IMR-90 (cell line): ENCODE measurements around the gene KCNG4. TPM values are rescaled to one million over a fixed set of nuclear protein-coding genes. Genes with fewer than 3 reads are reported as not detected.

Experiments used
- ATAC-seq: fragments of 200-7000 bp; cut with Tn5 transposase; 2 replicates; pipeline ENCODE4 v1.9.1; 2020; ENCODE audit warnings: low read depth, mild to moderate bottlenecking, moderate library complexity
- BruUV-seq: library from RNA; stranded (reverse); fragments of 400-500 nt; replicated peaks from 2 replicates; lab custom pipeline; 2021; lab: Mats Ljungman, UMichigan
- CTCF ChIA-PET: fragments of 300-600 bp; formaldehyde crosslinking; extraction: SDS; loops from one replicate; lab custom pipeline; 2021; ENCODE audit warnings: antibody characterized with exemption; lab: Yijun Ruan, JAX
- POLR2A ChIA-PET: fragments of 300-600 bp; sonication (Branson Sonifier 250); formaldehyde crosslinking; loops from one replicate; lab custom pipeline; 2022; ENCODE audit warnings: antibody characterized with exemption; ENCODE audit not compliant: unreplicated experiment; lab: Charles Lee
- DNase-seq: peaks from one replicate; pipeline ENCODE4 v3.0.0; 2013
- H2AFZ ChIP-seq: replicated peaks from 2 replicates; pipeline ENCODE3; 2013; ENCODE audit warnings: low read length, mild to moderate bottlenecking; ENCODE audit not compliant: poor library complexity
- H2AK5ac ChIP-seq: 2 replicates; pipeline ENCODE4 v1.6.1; 2013; ENCODE audit warnings: low read depth, low read length, inconsistent platforms
- H2AK9ac ChIP-seq: replicated peaks from 2 replicates; pipeline ENCODE3; 2013; ENCODE audit warnings: mild to moderate bottlenecking, low read depth, low read length, moderate library complexity; ENCODE audit not compliant: poor library complexity
- H2BK120ac ChIP-seq: 2 replicates; pipeline ENCODE4 v1.6.1; 2013; ENCODE audit warnings: low read depth, low read length, inconsistent platforms
- H2BK15ac ChIP-seq: 3 replicates; pipeline ENCODE4 v1.6.1; 2013; ENCODE audit warnings: low read depth, low read length, inconsistent platforms
- H2BK20ac ChIP-seq: 2 replicates; pipeline ENCODE4 v1.6.1; 2013; ENCODE audit warnings: low read depth, mild to moderate bottlenecking, inconsistent platforms, low read length, moderate library complexity
- H2BK5ac ChIP-seq: 2 replicates; pipeline ENCODE4 v1.6.1; 2013; ENCODE audit warnings: mild to moderate bottlenecking, low read depth, low read length, inconsistent platforms; ENCODE audit not compliant: poor library complexity, severe bottlenecking
- H3K14ac ChIP-seq: replicated peaks from 2 replicates; pipeline ENCODE4 v1.6.1; 2013; ENCODE audit warnings: low read depth, low read length, inconsistent platforms
- H3K18ac ChIP-seq: 2 replicates; pipeline ENCODE4 v1.6.1; 2013; ENCODE audit warnings: low read depth, low read length, control low read depth
- H3K23ac ChIP-seq: 2 replicates; pipeline ENCODE4 v1.6.1; 2013; ENCODE audit warnings: low read depth, low read length, inconsistent platforms
- H3K27ac ChIP-seq: 2 replicates; pipeline ENCODE4 v1.5.1; 2013; ENCODE audit warnings: mild to moderate bottlenecking, control low read depth, low read length; ENCODE audit not compliant: insufficient read depth
- H3K27me3 ChIP-seq: 2 replicates; pipeline ENCODE4 v1.6.1; 2013; ENCODE audit warnings: low read length; ENCODE audit not compliant: control insufficient read depth, insufficient read depth
- H3K36me3 ChIP-seq: 2 replicates; pipeline ENCODE4 v1.6.1; 2013; ENCODE audit warnings: low read length, mixed read lengths; ENCODE audit not compliant: control insufficient read depth, insufficient read depth
- H3K4ac ChIP-seq: 2 replicates; pipeline ENCODE4 v1.6.1; 2013; ENCODE audit warnings: low read depth, low read length, inconsistent platforms
- H3K4me1 ChIP-seq: 2 replicates; pipeline ENCODE4 v1.6.1; 2013; ENCODE audit warnings: low read length, mixed read lengths; ENCODE audit not compliant: control insufficient read depth, insufficient read depth
- H3K4me2 ChIP-seq: 2 replicates; pipeline ENCODE4 v1.6.1; 2013; ENCODE audit warnings: low read depth, mild to moderate bottlenecking, control low read depth, low read length, moderate library complexity
- H3K4me3 ChIP-seq: 2 replicates; pipeline ENCODE4 v1.5.1; 2013; ENCODE audit warnings: low read depth, mild to moderate bottlenecking, control low read depth, low read length, moderate library complexity; ENCODE audit not compliant: insufficient read depth
- H3K56ac ChIP-seq: 2 replicates; pipeline ENCODE4 v1.6.1; 2013; ENCODE audit warnings: low read length, inconsistent platforms; ENCODE audit not compliant: insufficient read depth; ENCODE audit errors: extremely low read depth
- H3K79me1 ChIP-seq, 2 experiments: 2 replicates each; pipeline ENCODE4 v1.6.1; 2013; ENCODE audit warnings: low read length in 2 of 2, inconsistent platforms in 1 of 2, low read depth in 1 of 2
- H3K9ac ChIP-seq: 2 replicates; pipeline ENCODE4 v1.6.1; 2013; ENCODE audit warnings: low read depth, low read length, control low read depth
- H3K9me1 ChIP-seq: 2 replicates; pipeline ENCODE4 v1.6.1; 2013; ENCODE audit warnings: low read length, inconsistent platforms; ENCODE audit not compliant: insufficient read depth
- H3K9me3 ChIP-seq: 2 replicates; pipeline ENCODE4 v1.6.1; 2013; ENCODE audit warnings: low read length; ENCODE audit not compliant: control insufficient read depth, insufficient read depth
- H4K20me1 ChIP-seq: 2 replicates; pipeline ENCODE4 v1.6.1; 2013; ENCODE audit warnings: low read length, inconsistent platforms; ENCODE audit not compliant: insufficient read depth
- H4K5ac ChIP-seq: 2 replicates; pipeline ENCODE4 v1.6.1; 2013; ENCODE audit warnings: mild to moderate bottlenecking, low read depth, low read length, control low read depth
- H4K8ac ChIP-seq, 2 experiments: 2 replicates each; pipeline ENCODE4 v1.6.1; 2013; ENCODE audit warnings: low read depth in 2 of 2, low read length in 2 of 2, control low read depth in 1 of 2, inconsistent platforms in 1 of 2
- H4K91ac ChIP-seq: 2 replicates; pipeline ENCODE4 v1.6.1; 2013; ENCODE audit warnings: low read depth, low read length, inconsistent platforms; ENCODE audit not compliant: insufficient read depth
- BHLHE40 ChIP-seq: fragments of 150-350 bp; IDR thresholded peaks from 2 replicates; pipeline ENCODE4 v1.6.1; 2016; ENCODE audit warnings: mild to moderate bottlenecking, low read depth, low read length
- CEBPB ChIP-seq: IDR thresholded peaks from 2 replicates; pipeline ENCODE4 v1.6.1; 2012; ENCODE audit warnings: low read depth, low read length, improper control_type of control experiment
- CHD1 ChIP-seq: IDR thresholded peaks from 2 replicates; pipeline ENCODE4 v1.6.1; 2012; ENCODE audit warnings: low read depth, low read length, improper control_type of control experiment
- CTCF ChIP-seq: conservative IDR thresholded peaks from 2 replicates; pipeline ENCODE4 v1.5.1; 2012; ENCODE audit warnings: mild to moderate bottlenecking, low read depth, low read length, improper control_type of control experiment
- ELK1 ChIP-seq: fragments of 150-350 bp; IDR thresholded peaks from 2 replicates; pipeline ENCODE4 v1.6.1; 2016; ENCODE audit warnings: low read depth, mild to moderate bottlenecking, low read length, moderate library complexity, borderline replicate concordance
- FOS ChIP-seq: fragments of 150-350 bp; IDR thresholded peaks from 2 replicates; pipeline ENCODE4 v1.6.1; 2016; ENCODE audit warnings: low read depth, low read length
- MAFK ChIP-seq: IDR thresholded peaks from 2 replicates; pipeline ENCODE4 v1.6.1; 2012; ENCODE audit warnings: low read depth, low read length, improper control_type of control experiment
- MAZ ChIP-seq: IDR thresholded peaks from 2 replicates; pipeline ENCODE4 v1.6.1; 2012; ENCODE audit warnings: low read depth, mild to moderate bottlenecking, low read length, improper control_type of control experiment, moderate library complexity, borderline replicate concordance
- MXI1 ChIP-seq: IDR thresholded peaks from 2 replicates; pipeline ENCODE4 v1.6.1; 2012; ENCODE audit warnings: low read depth, mild to moderate bottlenecking, low read length, moderate library complexity, borderline replicate concordance
- NFE2L2 ChIP-seq: fragments of 150-350 bp; IDR thresholded peaks from 2 replicates; pipeline ENCODE4 v1.6.1; 2016; ENCODE audit warnings: low read depth, mild to moderate bottlenecking, low read length
- POLR2A ChIP-seq: IDR thresholded peaks from 2 replicates; pipeline ENCODE4 v1.6.1; 2012; ENCODE audit warnings: mild to moderate bottlenecking, low read depth, low read length
- RAD21 ChIP-seq: IDR thresholded peaks from 2 replicates; pipeline ENCODE4 v1.6.1; 2012; ENCODE audit warnings: low read length, improper control_type of control experiment
- RCOR1 ChIP-seq: IDR thresholded peaks from 2 replicates; pipeline ENCODE4 v1.6.1; 2012; ENCODE audit warnings: mild to moderate bottlenecking, low read length, improper control_type of control experiment; ENCODE audit not compliant: insufficient replicate concordance
- RFX5 ChIP-seq: IDR thresholded peaks from 2 replicates; pipeline ENCODE4 v1.8.0; 2012; ENCODE audit warnings: low read depth, mild to moderate bottlenecking, low read length, moderate library complexity
- SMC3 ChIP-seq: fragments of 150-350 bp; IDR thresholded peaks from 2 replicates; pipeline ENCODE4 v1.6.1; 2016; ENCODE audit warnings: low read depth, mild to moderate bottlenecking, antibody characterized with exemption, low read length, moderate library complexity
- USF2 ChIP-seq: fragments of 150-350 bp; IDR thresholded peaks from 2 replicates; pipeline ENCODE4 v1.6.1; 2017; ENCODE audit warnings: mild to moderate bottlenecking, antibody characterized with exemption, low read length, low read depth
- WGBS, 2 experiments: methylation state at CpG; one replicate each; pipeline versions ENCODE4 v1.1.5 to v1.1.7; 2013; ENCODE audit warnings: missing lambda C conversion rate in 2 of 2; ENCODE audit not compliant: insufficient read length in 1 of 2; ENCODE audit errors: extremely low coverage in 2 of 2; 5-methylcytosine and 5-hydroxymethylcytosine counted together
- dilution Hi-C: fragments of 300-500 bp; cut with HindIII; formaldehyde crosslinking; loops from one replicate; pipeline ENCODE4 v1.14.3; 2018; ENCODE audit warnings: low sequenced_read_pairs; ENCODE audit not compliant: unreplicated experiment
- in situ Hi-C: fragments of 300-500 bp; cut with MboI; formaldehyde crosslinking; loops from 3 replicates; pipeline ENCODE4 v1.14.3; 2019; ENCODE audit warnings: low sequenced_read_pairs, inconsistent platforms, mixed read lengths
- intact Hi-C: fragments of 100-400 bp; cut with micrococcal nuclease; formaldehyde crosslinking; loops from 2 replicates; pipeline ENCODE4 v1.10.0; 2022
- polyA plus RNA-seq, 3 experiments: library from polyadenylated mRNA; depleted of rRNA; stranded (reverse); fragments of >200 nt; gene quantifications; 2 replicates each; pipeline ENCODE4 v1.2.3, GENCODE V29; 2012; ENCODE audit warnings: low replicate concordance in 1 of 3
- total RNA-seq: library from RNA; depleted of rRNA; stranded (reverse); fragments of >200 nt; gene quantifications from 2 replicates; pipeline ENCODE4 v1.2.3, GENCODE V29; 2012

KCNG4 gene
- total and polyA plus RNA-seq, 2 of the 4 experiments (the other 2 are of a cell fraction) = not detected

- Histone ChIP-seq H3K27me3 (peaks cover 57% of the 10 kb centered on the region), H3K18ac (no peak overlapping the region), H2AK5ac (no peak overlapping the region), H4K5ac (no peak overlapping the region), H3K36me3 (no peaks in the 10 kb centered on the region), H4K20me1 (no peaks in the 10 kb centered on the region), H2BK120ac (no peak overlapping the region), H3K79me1 (no peaks in the 10 kb centered on the region), H3K4me2 (no peak overlapping the region), H3K9me1 (no peaks in the 10 kb centered on the region), H3K9me3 (peaks cover 12% of the 10 kb centered on the region), H2AFZ (no peak overlapping the region), H3K14ac (no peak overlapping the region), H3K27ac (no peak overlapping the region), H2AK9ac (no peak overlapping the region), H3K4me3 (no peak overlapping the region), H2BK20ac (no peak overlapping the region), H3K4ac (no peak overlapping the region), H4K8ac (no peak overlapping the region), H2BK5ac (no peak overlapping the region), H2BK15ac (no peak overlapping the region), H3K23ac (no peak overlapping the region), H4K91ac (no peak overlapping the region), H3K9ac (no peak overlapping the region), H3K56ac (no peak overlapping the region), H3K4me1 (no peaks in the 10 kb centered on the region)
- BruUV-seq = no TSS peak
- whole genome bisulfite sequencing, 2 experiments = 100% methylated on average over 1 of the region's 4 CpGs; no CpG with 5 or more reads in 1 of the 2 experiments
- DNase-seq (no peak), ATAC-seq (no peak)
- ChIA-PET POLR2A (no interaction called here), CTCF (no interaction called here)
- dilution Hi-C loops (no loop called here), in situ Hi-C loops (no loop called here), intact Hi-C loops (no loop called here)
- no peak for TF ChIP-seq RCOR1
- no peak for TF ChIP-seq POLR2A
- TF ChIP-seq NFE2L2 = no peak
- no peak for TF ChIP-seq USF2
- no peak for TF ChIP-seq MXI1
- TF ChIP-seq CTCF = no peak
- no peak for TF ChIP-seq RAD21
- no peak for TF ChIP-seq FOS
- no peak for TF ChIP-seq MAZ
- no peak for TF ChIP-seq ELK1
- no peak for TF ChIP-seq CEBPB
- no peak for TF ChIP-seq MAFK
- TF ChIP-seq BHLHE40 = no peak
- TF ChIP-seq RFX5 = no peak
- no peak for TF ChIP-seq CHD1
- no peak for TF ChIP-seq SMC3
Measured at GRCh38 chr16:84255050-84255810, 15.4 kb upstream of the KCNG4 start.
